Stimulated activated CD8-positive, alpha-beta memory T cell treated with anti-CD3 and anti-CD28 coated beads, Interleukin-15, amount 100 ng/mL, for 48 hours (primary cell): Measurements from ENCODE around the gene CDHR3.
"Not testable (repeated sequence)": the region's sequence is repeated elsewhere in the genome, so short reads cannot be mapped to it uniquely, and the experiment has no call there.

Source experiments
- DNase-seq, 2 donors: peaks; one replicate each; pipeline ENCODE4 v3.0.0-alpha.2; 2020; ENCODE audit warnings: low read depth in 2 of 2

The CDHR3 gene

DNA sequence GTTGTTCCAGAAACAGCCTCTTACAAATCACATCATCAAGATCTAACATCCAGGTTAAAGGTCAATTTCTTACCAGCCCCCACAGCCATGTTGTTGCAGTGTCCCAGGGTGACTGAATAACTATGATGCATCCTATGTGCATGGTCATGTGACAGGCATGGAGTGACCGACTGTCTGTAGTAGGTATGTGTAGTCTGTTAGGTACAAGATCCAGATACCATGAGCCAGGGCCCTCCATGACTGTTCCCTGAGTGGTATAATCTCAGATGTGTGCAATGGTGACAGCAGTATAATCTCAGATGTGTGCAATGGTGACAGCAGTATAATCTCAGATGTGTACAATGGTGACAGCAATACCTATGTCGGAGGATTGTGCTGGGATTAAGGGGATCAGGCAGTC, 8.8 kb downstream of the CDHR3 start:
- no peak for DNase-seq

DNA sequence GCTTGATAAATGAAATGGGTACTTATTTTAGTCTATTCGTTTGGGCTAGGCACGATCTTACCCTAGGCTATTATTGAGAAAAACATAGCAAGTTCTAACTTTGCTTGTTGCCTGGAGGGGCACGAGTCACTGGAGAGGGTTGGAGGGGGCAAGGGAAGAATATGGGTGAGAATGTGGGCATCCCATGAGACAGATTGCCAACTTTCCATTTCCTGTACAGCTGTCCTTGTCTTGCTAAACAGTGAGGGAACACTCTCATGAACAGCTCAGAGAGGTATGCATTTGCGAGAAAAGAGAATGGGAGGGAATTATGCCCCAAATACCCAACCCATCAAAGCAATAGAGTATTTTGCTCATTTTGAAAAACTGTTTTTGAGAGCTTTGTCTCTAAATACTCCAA, 9.2 kb downstream of the CDHR3 start:
- DNase-seq: no peak

DNA sequence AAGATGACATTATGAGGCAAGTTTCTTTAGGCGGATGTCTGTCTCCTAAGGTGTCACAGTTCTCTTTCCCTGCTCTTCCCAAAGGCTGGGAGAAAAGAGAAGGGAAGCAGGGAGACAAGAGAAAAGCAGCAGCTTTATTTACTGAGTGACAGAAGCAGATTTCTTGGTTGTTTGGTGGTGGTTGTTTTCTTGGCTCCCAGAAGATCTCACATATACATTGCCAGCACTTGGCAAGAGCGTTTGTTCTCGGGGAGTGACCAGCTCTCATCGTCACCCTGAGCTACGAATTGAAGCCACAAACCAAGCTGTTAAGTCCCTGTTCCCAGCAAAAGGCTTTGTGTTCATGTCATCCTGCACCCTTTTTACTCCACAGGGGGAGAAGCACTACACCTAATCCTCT, 11.4 kb downstream of the CDHR3 start:
- no peak for DNase-seq

DNA sequence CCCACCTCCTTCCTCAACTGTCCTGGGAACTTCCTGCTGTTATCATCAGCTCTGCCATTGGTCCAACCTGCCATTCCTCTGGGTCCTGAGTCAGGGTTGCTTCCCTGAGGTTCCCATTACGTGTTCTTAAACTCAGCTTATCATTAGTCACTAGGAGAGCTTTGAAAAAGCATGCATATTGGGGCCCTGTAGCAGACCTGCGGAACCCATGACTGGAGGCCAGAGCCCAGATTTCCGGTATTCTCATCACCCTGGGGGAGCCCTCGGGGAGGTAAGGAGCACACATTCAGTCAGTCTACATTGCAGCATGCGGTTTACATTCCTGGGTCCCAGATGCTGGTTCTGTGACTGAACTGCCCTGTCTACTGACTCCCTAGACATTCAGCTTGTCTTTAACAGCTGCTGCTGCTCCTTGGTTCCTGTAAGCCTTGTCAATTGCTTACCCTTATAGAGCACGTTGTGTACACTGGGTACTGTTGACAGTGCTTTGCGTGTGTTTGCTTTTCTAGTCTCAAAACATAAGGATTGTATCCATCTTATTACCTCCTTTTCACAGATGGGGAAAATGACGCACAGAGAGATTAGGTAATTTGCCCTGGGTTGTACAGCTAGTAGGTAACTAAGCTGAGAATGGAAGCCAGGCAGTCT, 12.8 kb downstream of the CDHR3 start:
- no peak for DNase-seq

DNA sequence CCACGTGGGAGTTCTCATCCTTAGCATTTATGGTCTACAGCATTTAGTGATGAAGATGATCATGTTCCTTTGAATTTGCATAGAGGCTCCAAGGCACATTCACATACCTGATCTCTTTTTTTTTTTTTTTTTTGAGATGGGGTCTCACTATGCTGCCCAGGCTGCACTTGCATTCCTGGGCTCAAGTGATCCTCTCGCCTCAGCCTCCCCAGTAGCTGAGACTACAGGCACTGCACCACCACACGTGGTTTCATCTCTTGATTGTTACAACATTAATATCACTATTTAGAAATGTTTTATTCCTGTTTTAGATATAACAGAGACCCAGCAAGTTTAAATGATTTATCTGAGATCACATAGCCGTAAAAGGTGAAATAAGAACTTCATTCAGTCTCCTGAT, 13.8 kb downstream of the CDHR3 start:
- DNase-seq: no peak

DNA sequence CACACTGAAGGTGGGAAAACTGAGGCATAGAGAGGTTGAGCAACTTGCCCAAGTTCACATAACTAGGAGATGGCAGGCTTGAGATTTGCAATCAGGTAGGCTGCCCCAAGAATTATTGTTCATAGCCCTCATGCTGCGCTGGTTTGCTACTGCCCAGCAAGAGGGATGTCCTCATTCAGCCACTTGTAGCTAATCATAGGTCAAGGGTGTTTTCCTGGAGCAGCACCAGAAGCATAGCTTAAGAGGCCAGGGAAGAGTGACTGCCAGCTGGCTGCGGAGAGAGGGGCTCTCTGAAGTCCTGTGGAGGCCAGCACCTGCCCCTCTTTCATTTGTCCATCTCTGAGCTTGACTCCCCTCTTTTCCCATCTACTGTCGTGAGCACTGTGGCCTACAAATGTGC, 15.0 kb downstream of the CDHR3 start:
- no peak for DNase-seq

DNA sequence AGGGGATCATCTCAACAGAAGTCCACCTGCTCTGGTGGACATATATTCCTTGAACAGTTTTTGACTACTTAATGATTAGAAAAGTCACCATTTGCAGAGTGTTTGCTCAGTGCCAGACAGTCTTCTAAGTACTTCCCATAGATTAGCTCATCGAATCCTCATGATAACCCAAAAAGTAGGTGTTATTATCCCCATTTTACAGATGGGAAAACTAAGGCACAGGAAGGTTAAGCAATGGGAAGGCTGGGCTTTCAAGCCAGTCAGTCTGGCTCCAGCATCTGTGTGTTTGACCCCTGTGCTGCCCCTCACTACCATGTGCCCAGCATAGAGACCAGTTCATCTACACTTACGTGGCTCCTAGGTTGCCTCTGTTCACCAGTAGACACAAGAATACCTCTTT, 15.9 kb downstream of the CDHR3 start:
- no peak for DNase-seq

DNA sequence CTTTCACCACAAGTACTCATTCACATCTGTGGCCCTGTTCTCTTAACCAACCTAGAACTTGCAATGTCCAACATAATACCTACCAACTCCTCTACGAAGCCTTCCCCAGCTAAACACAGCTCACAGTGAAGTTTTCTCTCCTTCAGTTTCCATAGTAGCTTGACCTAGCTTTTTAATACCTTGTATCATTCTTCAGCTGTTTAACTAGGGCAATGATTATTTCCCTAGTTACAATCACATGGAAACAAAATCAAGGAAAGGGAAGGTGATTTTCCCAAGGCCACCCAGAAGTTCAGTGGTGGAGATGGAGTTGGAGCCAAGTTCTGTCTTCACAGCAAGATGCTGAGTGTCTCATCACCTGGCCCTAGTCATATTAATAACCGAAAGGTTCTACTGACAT, 16.3 kb downstream of the CDHR3 start:
- no peak for DNase-seq

DNA sequence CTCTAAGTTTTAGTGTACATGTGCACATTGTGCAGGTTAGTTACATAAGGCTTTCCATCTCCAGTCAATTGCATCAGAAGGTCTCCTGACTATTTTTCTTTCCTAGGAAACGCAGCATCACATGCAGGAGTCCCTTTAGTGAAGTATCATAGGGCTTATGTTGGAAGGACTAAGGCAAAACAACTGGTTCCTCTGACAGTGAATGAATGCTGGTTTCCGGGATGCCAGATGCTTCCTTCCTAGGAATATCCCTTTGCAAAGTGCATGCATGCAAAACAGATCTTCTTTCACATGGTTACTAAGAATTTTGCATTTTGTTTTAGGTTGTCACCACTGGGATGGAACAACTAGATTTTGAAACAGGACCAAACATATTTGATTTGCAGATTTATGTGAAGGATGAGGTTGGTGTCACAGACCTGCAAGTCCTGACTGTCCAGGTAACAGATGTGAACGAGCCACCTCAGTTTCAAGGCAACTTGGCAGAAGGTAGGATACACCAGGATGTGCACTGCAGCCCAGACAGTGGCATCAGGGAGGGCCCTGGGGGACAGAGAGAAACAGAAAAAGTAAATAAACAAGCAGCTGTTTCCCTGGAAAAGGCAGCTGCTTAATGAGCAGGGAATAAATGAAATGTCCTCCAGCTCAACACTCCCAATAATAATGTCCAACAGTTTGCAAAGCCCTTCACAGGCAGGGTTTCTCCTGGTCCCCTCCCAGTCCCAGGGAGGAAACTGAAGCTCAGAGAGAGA, 17.8 kb downstream of the CDHR3 start:
- no peak for DNase-seq

DNA sequence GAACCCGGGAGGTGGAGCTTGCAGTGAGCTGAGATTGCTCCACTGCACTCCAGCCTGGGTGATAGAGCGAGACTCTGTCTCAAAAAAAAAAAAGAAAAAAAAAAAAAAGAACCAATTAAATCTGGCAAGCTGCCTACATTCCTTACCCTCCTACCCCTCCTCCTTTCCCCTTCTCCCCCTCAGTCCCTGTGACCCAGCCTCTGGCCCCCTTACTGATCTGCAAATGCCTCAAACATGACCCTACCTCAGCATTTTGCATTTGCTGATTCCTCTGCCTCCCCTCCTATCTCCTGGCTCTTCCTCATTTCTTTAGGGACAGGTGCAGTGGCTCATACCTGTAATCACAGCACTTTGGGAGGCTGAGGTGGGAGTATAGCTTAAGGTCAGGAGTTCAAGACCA, 19.3 kb downstream of the CDHR3 start:
- no peak for DNase-seq

DNA sequence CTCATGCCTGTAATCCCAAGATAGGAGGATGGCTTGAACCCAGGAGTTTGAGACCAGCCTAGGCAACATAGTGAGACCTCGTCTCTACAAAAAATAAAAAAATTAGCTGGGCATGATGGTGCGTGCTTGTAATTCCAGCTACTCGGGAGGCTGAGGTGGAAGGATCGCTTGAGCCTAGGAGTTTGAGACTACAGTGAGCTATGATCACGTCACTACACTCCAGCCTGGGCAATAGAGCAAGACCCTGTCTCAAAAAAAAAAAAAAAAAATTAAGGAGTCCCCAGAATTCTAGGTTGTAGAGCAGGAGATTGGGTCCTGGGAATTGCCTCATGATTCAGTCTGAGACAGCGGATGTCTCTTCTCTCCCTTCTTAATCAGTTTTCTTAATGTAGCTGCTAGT, 21.7 kb downstream of the CDHR3 start:
- not testable (repeated sequence) for DNase-seq

DNA sequence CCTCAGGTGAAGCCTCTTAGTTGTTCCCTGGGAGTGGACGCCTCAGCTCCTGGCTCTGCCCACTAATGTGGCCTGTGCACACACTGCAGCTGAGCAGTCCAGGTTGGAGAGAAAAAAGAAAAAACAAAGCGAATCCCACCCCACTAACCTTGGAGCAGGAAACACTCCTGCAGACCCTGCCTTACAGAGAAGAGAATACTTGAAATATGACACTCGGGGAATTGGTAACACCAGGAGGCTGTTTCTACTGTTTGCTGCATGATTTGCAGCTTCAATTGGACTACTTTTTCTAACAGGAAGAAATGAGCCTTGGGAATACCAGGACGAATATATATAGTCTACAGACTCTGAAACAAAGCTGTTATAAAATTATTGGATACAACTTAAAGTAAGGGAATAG, 22.2 kb downstream of the CDHR3 start:
- DNase-seq: no peak

DNA sequence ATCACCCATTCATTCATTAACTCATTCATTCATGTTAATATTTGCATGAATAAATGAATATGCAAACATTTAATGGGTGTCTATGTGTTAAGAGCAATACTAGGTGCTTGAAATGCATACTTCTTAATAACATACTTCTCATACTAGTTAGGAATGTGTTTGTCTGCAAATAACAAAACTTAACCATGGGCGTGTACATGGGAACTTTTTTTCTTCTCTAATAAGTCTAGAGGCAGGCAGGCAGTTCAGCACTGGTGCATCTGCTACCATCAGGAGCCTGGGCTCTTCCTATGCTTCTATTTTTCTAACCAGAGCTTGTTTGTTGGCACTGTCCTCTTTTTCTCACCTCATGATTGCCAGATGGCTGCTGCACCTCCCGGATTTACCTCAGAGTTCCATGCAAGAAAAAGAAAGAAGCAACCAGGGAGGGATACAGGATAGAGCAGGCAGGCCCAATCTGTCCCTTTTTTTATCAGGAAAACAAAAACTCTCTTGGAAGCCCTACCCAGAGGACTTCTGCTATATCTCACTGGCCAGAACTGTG, 22.7 kb downstream of the CDHR3 start:
- DNase-seq: no peak

DNA sequence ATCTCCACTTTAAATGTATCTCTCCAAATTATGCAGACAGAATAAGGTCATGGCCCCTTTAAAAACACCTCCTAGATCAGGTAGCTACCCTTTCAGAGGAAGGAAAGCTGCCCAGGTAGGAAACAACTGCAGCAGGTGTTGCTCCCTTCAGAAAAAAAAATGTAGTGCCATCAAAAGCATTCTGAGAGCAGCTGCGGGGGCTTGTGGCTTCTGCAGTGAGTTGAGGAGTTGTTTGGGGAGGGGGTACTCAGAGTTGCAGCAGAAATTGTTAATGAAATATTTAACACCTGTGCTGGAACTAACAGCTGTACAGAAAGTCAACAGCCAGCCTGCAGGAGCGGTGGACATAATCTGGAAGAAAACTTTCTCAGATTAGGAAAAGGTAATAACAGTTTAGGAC, 24.0 kb downstream of the CDHR3 start:
- no peak for DNase-seq

DNA sequence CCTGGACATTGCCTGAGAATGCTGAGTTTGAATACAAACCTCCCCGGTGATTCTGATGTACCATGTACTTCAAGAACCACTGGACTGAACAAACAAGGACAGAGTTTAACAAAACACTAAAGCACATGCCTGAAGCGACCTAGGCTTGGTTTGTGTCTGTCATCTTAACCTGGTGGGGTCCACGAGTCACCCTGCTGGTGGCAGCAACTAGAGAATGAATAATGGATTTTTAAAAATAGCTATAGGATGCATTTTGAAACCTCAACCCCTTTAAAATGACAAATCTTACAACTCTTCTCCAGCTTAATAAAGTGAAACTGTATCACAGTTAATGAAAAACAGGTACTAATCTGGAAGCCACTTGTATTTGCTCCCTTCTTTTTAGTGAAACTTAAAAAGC, 25.2 kb downstream of the CDHR3 start:
- no peak for DNase-seq

DNA sequence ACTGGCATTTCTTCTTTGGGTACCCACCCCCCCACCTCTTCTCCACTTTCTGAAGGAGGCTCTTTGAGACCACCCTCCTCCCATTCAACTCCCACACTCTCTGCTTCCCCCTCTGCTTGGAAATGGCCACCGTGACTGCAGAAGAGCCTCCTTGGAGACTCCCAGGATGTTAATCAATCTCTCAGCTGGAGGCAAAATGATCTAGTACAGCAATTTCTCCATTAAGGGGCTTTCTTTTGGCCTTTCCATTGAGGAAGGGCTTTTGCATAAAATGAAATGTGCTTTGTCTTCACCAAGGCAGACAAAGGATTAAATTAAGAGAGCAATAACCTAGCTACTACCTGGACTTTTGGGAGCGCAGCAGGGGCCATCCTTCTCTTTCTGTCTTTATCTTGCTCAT, 26.1 kb downstream of the CDHR3 start:
- DNase-seq: no peak

DNA sequence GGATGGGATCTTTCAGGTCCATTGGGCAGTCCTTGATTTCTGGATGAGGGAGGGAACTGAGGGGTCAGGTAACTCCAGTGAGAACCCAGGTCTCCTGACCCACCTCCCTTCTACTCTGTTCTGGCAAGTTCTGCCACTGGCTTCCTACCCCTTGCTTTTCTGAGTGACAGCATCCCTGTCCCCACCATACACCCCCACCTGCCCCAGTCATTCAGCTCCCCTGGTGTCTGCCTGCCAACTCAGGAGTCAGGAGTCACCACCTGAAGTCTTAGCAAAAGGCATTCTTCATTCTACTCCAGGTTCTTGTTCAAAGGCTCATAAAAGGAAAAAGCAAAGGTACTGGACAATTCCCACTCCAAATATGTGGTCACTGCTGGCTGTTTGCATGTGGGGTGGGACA, 26.6 kb downstream of the CDHR3 start:
- no peak for DNase-seq

DNA sequence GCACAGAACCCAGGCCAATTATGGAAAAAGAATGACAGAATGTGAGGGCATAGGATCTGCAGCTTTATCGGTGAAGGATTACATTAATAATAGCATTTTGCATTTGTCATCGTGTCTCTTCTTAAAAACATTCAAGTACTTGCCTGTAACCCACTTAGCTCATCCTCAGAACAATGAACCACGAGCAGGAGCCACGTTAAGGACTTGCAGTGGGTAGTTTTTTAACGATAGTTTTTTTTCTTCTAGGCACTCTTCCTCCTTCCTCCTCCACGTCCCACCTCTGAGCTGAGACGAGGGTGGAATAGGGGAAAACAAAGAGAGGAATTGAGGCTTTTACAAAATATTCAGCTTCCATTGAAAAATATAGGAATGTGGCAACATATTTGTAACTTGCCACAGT, 27.1 kb downstream of the CDHR3 start:
- DNase-seq: no peak

DNA sequence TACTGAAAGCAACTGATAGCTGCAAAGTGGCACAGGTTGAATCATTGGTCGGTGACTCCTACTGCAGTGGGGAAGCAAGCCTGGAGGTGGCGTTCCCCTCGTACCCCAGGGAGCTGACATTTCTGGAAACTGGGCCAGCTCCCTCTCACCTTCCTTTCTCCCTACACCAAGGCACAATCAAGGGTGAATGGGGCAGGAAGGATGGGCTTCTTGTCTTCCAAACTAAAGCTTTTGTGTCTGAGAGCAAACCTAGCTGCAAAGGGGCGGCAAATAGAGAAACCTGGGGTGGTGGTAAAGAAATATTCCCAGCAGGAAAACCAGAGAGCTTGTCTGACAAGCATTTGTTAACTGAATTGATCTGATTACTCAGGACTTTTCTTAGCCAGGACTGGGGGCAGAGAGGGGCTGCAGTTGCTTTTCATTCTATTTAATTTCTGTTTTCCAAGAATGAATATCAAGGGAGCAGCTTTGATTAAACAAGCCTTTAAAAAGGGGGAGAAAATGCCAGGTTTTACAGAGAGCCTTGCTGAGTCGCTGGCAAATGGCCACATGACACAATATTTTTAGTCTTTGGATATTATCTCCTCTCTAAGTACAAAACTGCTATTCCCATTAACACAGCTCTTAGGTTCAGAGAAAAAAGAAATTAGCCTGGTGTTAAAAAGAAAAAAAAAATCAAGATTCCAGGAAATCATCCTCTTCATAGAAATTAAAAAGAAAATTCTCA, 27.8 kb downstream of the CDHR3 start:
- no peak for DNase-seq

DNA sequence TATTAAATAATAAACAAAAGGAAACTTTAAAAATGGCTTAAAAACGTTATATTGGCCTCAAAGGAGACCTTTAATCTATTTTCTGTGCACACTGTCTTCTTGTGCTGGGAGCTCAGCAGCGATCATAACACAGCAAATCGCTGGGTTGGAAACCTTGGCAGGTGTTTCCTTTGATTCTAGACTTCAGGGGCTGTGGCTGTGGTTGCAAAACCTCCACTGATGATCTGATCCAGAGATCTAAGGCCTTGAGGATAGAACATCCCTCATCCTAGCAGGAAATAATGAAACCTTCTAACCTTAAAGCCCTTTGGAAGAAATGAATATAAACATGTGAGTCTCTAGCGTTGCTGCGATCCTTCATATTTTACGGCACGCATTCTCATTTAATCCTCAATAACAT, 29.8 kb downstream of the CDHR3 start:
- no peak for DNase-seq

DNA sequence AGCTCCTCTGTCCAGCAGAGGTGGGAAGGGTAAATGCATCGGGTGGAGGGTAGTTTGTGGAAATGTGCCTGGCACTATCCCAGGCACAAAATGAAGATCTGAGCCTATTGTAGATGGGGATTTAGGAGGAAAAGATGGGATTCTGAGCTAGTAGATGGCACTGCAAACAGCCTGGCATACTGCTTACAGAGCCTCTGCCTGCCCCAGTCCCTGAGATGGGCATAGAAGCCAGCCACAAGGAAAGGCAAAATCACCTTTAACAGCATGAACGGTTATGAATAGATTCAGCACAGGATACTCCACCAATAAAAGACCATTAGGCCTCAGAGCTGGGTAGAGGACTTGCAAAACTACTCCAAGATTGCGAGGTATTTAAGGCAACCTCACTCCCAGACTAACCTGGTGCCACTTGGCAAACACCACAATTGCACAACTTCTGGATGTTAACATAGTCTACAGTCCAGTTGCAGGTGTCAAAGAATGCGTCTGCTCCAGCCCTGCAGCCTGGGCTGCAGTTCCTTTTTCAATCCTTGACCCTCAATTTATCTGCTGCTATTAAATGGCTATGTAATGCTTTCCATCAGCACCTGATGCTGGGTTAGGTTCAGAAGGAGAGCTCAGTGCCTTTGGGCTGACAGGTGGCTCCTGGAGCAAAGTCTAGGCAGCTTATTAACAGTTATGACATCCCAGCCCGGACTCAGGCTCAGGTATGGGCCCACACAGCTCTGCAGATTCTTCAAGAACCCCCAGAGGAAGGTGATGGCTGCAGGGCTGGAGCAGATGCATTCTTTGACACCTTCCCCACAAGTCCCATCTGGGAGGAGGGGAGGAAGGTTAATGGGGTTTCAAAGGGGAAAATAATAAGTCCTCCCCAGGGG, 34.0 kb downstream of the CDHR3 start:
- no peak for DNase-seq

DNA sequence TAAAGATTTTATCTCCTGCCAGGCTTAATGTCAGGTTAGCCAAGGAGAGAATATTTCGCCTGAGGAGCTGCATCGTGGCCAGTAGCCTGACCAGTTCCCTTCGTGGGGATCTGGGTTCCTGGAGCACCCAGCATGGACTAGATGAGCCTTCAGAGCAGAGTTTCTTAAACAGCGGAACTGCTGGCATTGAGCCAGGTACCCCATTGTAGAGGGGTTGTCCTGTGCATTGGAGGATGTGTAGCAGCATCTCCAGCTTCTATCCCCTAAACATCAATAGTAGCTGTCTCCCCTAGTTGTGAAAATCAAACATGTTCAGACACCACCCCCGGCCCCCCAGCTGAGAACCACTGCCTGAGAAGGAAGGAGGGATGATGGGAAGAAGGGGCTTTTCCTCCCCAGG, 36.2 kb downstream of the CDHR3 start:
- DNase-seq: no peak
